IPS-18a (cell line): ENCODE measurements around the gene FUCA1.

Source experiments
- H3K27ac ChIP-seq: one replicate; pipeline ENCODE4 v1.5.1; 2013; ENCODE audit warnings: low read length
- H3K27me3 ChIP-seq: one replicate; pipeline ENCODE4 v1.6.1; 2013; ENCODE audit warnings: mild to moderate bottlenecking, low read length; ENCODE audit not compliant: control insufficient read depth, insufficient read depth
- H3K36me3 ChIP-seq: one replicate; pipeline ENCODE4 v1.6.1; 2013; ENCODE audit warnings: low read depth, low read length; ENCODE audit not compliant: control insufficient read depth
- H3K4me1 ChIP-seq: one replicate; pipeline ENCODE4 v1.6.1; 2013; ENCODE audit warnings: low read depth, low read length; ENCODE audit not compliant: control insufficient read depth
- H3K4me3 ChIP-seq: one replicate; pipeline ENCODE4 v1.5.1; 2013; ENCODE audit warnings: low read length
- H3K9ac ChIP-seq: one replicate; pipeline ENCODE4 v1.6.1; 2013; ENCODE audit warnings: mild to moderate bottlenecking, low read length, moderate library complexity
- H3K9me3 ChIP-seq: one replicate; pipeline ENCODE4 v1.6.1; 2013; ENCODE audit warnings: low read depth, low read length; ENCODE audit not compliant: control insufficient read depth

FUCA1 gene

DNA sequence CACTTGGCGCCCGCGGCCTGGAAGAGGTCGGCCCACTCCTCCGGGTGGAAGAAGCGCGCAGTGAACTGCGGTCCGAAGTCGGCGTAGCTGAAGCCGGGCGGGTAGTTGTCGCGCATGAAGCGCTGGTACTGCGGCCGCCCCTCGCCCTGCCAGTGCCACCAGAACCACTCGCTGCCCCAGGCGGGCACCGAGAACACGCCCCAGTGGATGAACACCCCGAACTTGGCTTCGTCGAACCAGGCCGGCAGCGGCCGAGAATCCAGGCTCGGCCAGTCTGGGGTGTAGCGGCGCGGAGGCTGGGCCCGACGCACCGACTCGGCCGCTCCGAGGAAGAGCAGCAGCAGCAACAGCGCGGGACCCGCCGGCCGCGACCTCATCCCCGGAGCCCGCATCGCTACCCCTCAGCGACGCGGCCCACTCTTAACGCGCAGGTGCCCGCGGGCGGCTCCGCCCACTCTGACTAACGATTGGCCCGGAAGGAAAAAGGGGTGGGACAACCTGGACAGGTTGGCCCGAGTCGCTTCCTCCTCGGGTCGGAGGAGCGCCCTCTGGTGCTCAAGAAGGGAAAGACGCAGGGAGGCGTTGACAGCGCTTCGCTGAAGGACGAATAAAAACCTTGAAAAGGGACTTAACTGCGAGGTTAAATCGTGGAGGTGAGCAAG is at the start of gene FUCA1:
Gene FUCA1 (minus strand): TSS at position 396 of the 662 bp plus-strand sequence. CDS start 4 bp downstream, at position 392.
- Histone ChIP-seq H3K4me3 (peak within 1 kb of the TSS; percentile 72), H3K9ac (no peak within 1 kb of the TSS), H3K27me3 (peaks cover 39% of the 10 kb centered on the region), H3K36me3 (no peaks in the 10 kb centered on the region), H3K4me1 (no peaks in the 10 kb centered on the region), H3K9me3 (no peaks in the 10 kb centered on the region), H3K27ac (no peak within 1 kb of the TSS)

DNA sequence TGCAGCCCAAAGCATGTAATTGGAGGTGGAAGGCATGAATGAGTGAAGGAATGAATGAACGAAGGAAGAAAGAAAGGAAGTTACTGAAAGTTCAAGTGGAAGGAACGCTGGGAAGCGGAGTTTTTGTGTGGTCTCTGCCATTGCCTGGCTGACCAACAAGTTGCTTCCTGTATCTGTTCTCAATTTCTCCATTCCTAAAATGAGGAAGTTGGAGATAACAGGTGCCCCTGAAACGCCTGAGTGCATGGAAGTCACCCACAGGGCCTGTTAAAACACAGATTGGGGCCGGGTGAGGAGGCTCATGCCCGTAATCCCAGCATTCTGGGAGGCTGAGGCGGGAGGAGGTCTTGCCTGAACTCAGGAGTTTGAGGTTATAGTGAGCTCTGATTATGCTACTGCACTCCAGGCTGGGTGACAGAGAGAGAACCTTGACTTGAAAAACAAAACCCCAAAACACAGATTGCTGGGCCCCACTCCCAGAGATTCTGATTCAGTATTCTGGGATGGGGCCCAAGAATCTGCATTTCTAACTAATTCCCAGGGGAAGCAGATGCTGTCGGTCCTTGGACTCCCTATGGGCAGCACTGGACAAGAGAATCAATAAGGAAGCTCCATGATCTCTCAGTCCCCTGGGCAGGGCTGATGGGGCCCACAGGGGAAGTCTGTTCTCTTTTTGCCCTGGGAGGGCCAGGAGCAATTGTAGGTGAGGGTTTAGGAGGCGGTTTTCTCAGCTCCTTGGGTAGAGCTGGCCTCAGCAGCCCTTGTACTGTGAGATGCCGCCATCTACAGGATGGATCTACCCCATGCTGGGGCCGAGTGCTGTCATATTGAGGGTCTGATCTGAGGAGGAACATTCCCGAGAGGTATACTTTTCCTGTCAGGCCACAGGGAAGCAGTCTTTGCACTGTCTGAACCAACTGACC is 48.4 kb upstream of the FUCA1 start:
- Histone ChIP-seq H3K27ac (no peak overlapping the region), H3K36me3 (no peaks in the 10 kb centered on the region), H3K9me3 (no peaks in the 10 kb centered on the region), H3K4me1 (no peaks in the 10 kb centered on the region), H3K4me3 (no peak overlapping the region), H3K27me3 (no peaks in the 10 kb centered on the region), H3K9ac (no peak overlapping the region)

DNA sequence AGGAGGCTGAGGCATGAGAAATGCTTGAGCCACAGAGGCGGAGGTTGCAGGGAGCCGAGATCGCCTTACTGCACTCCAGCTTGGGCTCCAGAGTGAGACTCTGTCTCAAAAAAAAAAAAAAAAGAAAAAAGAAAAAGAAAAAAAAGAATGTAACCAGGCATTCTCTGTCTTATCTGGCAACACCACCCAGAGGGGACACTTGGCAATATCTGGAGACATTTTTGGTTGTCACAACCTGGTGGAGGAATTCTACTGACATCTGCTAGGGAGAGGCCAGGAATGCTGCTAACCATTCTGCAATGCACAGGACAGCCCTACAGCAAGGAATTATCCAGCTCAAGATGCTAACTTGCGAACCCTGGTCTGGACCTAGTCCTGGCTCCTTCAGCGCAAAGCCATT is 47.4 kb upstream of the FUCA1 start:
- H3K27ac ChIP-seq: no peak overlapping the region
- H3K4me1 ChIP-seq: no peaks in the 10 kb centered on the region
- no peaks in the 10 kb centered on the region for H3K36me3 ChIP-seq
- H3K4me3 ChIP-seq: no peak overlapping the region
- H3K9ac ChIP-seq: no peak overlapping the region
- H3K9me3 ChIP-seq: no peaks in the 10 kb centered on the region
- no peaks in the 10 kb centered on the region for H3K27me3 ChIP-seq

DNA sequence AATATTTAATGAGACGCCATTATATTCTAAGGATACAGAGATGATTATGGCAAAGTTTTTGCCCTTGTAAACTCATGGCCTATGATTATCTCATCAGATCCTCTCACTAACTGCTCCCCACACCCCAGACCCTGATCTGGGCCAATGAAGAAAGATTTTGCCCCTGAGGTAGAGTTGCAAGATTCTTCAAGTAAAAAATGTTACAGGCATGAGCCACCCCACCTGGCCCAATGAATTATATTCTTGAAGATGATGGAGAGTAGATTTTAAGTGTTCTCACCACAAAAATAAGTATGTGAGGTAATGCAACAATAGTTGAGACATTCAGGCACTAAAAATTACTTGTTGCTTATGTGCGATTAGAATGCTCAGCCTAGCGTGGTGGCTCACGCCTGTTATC is 46.8 kb upstream of the FUCA1 start:
- no peak overlapping the region for H3K4me3 ChIP-seq
- H3K4me1 ChIP-seq: no peaks in the 10 kb centered on the region
- no peaks in the 10 kb centered on the region for H3K36me3 ChIP-seq
- H3K27me3 ChIP-seq: no peaks in the 10 kb centered on the region
- H3K27ac ChIP-seq: no peak overlapping the region
- H3K9ac ChIP-seq: no peak overlapping the region
- H3K9me3 ChIP-seq: no peaks in the 10 kb centered on the region

DNA sequence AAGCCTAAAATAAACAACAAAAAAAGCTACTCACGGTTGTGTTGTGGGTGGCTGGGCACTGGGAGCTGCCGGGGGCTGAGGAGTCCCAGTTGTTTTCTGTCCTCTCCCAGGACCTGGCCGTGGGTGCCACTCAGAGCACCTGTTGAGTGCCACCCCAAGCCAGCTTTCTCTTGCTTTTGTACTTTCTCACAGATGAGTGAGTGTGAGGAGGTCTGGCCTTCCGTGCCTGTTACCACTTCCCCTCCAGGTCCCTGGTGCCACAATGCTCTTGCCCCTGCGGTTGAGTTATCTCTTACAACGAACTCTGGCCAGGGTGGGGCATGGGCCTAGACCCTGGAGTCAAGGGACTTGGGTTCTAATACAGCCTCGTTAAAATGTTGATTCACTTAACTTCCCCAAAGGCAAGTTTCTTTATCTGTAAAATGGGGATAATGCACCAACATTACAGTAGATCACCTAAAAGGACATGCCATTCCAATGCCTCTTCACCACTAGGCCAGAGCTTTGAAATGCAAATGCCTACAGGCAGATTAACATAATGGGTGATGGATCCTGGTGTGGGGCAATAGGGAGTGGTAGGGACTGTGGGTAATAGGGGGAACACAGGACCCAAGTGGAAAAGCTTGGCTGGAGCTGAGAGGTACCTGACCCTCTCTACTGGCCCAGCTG is 45.3 kb upstream of the FUCA1 start, which contains the start of gene CNR2:
Gene CNR2 (minus strand): TSS at position 151 of the 669 bp plus-strand sequence. CDS start 37,745 bp downstream, outside the sequence.
- Histone ChIP-seq H3K9ac (no peak within 1 kb of the TSS), H3K4me3 (no peak within 1 kb of the TSS), H3K9me3 (no peaks in the 10 kb centered on the region), H3K27ac (no peak within 1 kb of the TSS), H3K27me3 (no peaks in the 10 kb centered on the region), H3K36me3 (no peaks in the 10 kb centered on the region), H3K4me1 (no peaks in the 10 kb centered on the region)

DNA sequence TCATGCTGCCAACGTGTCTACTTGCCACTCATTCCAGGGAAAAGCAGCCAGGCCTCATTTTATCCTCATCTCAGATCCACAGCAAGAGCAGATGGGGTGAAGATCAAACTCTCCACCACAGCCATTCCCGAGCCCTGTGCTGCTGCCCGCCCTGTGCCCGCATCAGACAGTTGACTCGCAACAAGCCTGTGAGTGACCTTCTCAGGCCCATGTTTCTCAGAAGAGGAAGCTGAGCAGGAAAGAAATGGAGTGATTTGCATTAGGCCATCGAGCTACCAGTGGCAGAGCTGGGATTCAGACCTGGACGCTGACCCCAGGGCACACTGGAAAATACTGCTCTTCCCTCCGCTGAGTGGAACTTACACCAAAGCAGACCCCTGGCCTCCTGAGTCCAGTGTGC is 43.8 kb upstream of the FUCA1 start:
- no peaks in the 10 kb centered on the region for H3K36me3 ChIP-seq
- no peak overlapping the region for H3K27ac ChIP-seq
- no peaks in the 10 kb centered on the region for H3K27me3 ChIP-seq
- H3K4me1 ChIP-seq: no peaks in the 10 kb centered on the region
- H3K4me3 ChIP-seq: no peak overlapping the region
- no peaks in the 10 kb centered on the region for H3K9me3 ChIP-seq
- no peak overlapping the region for H3K9ac ChIP-seq

DNA sequence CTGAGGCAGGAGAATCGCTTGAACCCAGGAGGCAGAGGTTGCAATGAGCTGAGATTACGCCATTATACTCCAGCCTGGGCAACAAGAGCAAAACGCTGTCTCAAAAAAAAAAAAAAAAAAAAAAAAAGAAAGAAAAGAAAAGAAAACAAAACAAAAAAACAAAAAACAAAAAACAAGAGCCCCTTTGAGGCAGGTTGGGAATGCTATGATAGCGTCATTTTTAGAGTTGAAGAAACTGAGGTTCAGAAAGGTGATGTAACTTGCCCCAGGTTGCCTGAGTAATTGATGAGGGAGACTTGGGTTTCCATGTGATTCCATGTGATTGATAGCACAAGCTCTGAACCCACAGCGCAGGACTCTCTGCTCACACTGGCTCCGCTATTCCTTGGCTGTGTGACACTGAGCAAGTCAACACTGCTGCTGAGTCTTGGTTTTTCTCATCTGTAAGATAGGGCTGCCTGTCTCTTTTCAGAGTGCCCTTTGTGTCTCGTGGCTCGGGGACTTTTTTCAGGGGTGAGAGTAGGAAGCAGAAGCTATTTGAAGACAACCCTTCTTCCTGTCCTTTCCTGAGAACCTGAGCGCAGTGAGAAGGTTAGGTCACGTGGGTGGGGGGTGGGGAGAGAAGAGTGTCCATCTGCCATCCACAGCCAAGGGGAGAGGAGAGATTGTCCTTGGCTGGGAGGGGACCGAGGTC is 42.6 kb upstream of the FUCA1 start:
- no peak overlapping the region for H3K9ac ChIP-seq
- H3K27ac ChIP-seq: no peak overlapping the region
- H3K27me3 ChIP-seq: no peaks in the 10 kb centered on the region
- H3K4me1 ChIP-seq: no peaks in the 10 kb centered on the region
- no peaks in the 10 kb centered on the region for H3K36me3 ChIP-seq
- no peak overlapping the region for H3K4me3 ChIP-seq
- no peaks in the 10 kb centered on the region for H3K9me3 ChIP-seq

DNA sequence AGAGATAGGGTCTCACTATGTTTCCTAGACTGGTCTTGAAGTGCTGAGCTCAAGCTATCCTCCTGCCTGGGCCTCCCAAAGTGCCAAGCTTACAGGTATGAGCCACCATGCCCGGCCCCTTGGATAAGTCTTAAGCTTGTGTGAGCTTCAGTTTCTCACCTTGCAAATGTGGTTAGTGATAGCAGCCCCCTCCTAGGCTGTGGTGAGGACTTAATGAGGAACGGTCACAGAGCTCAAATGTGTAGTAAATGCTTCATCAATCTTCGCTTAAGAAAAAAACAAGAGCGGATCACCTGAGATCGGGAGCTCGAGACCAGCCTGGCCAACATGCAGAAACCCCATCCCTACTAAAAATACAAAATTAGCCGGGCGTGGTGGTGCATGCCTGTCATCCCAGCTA is 42.1 kb upstream of the FUCA1 start:
- peaks cover under 1% of the 10 kb centered on the region for H3K27me3 ChIP-seq
- H3K9me3 ChIP-seq: no peaks in the 10 kb centered on the region
- H3K4me1 ChIP-seq: no peaks in the 10 kb centered on the region
- H3K9ac ChIP-seq: no peak overlapping the region
- H3K36me3 ChIP-seq: no peaks in the 10 kb centered on the region
- no peak overlapping the region for H3K27ac ChIP-seq
- no peak overlapping the region for H3K4me3 ChIP-seq

DNA sequence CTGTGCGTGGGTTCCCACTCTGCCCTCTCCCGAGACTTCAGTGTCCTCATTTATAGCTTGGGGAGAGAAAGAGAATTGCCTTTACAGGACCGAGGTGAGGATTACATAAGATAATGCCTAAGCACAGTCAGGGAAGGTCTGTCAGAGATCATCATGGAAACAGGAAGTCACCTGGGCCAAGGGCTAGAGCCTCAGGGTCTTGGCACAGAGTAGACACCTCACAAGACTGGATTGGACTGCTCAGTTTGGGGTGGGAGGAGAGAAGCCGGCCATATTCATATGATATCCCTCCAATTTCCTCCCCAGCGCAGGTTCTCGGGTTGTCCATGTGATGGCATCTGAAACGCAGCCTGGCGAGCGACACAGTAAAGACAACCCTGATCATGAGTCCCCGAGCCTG is 41.3 kb upstream of the FUCA1 start:
- Histone ChIP-seq H3K4me3 (no peak overlapping the region), H3K9me3 (no peaks in the 10 kb centered on the region), H3K9ac (no peak overlapping the region), H3K27me3 (peaks cover 7% of the 10 kb centered on the region), H3K36me3 (no peaks in the 10 kb centered on the region), H3K4me1 (peaks cover 6% of the 10 kb centered on the region), H3K27ac (no peak overlapping the region)

DNA sequence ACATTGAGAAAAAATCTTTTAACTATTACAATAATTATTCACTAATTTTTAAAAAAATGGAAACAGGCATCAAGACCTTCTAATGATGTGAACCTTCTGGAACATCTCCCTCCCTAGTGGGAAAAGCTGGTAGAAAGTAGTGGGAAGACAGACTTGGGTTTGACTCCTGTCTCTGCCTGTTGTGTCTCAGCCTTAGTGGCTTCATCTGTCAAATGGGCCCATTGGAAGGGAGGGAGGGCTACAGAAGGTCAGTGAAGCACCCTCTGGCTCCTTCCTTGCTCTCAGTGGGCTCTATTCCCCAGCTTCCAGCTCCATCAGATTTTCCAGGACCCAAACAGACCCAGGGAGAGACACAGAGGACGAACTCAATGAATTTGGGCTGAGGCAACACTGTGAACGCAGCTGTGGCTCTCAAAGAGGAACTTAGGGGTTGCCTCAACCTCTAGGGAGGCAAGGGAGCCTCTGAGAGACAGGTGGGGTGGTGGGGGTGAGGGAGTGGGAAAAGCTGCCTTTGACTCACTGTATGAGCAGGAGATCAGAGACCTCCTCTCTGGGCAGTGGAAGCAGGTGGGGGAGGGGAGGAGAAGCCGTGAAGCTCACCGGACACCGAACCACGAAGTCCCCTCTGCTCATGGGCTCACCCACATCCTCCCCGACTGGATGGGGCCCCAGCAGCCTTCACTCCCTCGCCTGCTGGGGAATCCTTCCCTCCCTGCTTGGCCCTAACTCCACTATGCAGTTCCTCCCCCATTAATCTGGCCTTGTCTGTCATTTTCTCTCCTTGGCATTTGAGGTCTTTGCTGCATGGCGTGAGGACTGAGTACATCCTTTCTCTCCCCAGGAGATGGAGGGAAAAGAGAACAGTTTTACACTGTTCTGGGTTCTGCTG is 40.6 kb upstream of the FUCA1 start:
- Histone ChIP-seq H3K9ac (no peak overlapping the region), H3K27ac (no peak overlapping the region), H3K36me3 (no peaks in the 10 kb centered on the region), H3K4me3 (no peak overlapping the region), H3K9me3 (no peaks in the 10 kb centered on the region), H3K27me3 (peaks cover 15% of the 10 kb centered on the region), H3K4me1 (peaks cover 12% of the 10 kb centered on the region)
